IMR-90 (cell line): Measurements from ENCODE around the gene CASZ1.

Experiments
- POLR2A ChIP-seq: IDR thresholded peaks from 2 replicates; pipeline ENCODE4 v1.6.1; 2012; ENCODE audit warnings: mild to moderate bottlenecking, low read depth, low read length
- RAD21 ChIP-seq: IDR thresholded peaks from 2 replicates; pipeline ENCODE4 v1.6.1; 2012; ENCODE audit warnings: low read length, improper control_type of control experiment
- RCOR1 ChIP-seq: IDR thresholded peaks from 2 replicates; pipeline ENCODE4 v1.6.1; 2012; ENCODE audit warnings: mild to moderate bottlenecking, low read length, improper control_type of control experiment; ENCODE audit not compliant: insufficient replicate concordance
- SMC3 ChIP-seq: fragments of 150-350 bp; IDR thresholded peaks from 2 replicates; pipeline ENCODE4 v1.6.1; 2016; ENCODE audit warnings: low read depth, mild to moderate bottlenecking, antibody characterized with exemption, low read length, moderate library complexity
- TF ChIP-seq, protein P1 (sequence below): conservative IDR thresholded peaks from 2 replicates; pipeline ENCODE4 v1.5.1; 2012; ENCODE audit warnings: mild to moderate bottlenecking, low read depth, low read length, improper control_type of control experiment
- TF ChIP-seq, protein P2 (sequence below): fragments of 150-350 bp; IDR thresholded peaks from 2 replicates; pipeline ENCODE4 v1.6.1; 2017; ENCODE audit warnings: mild to moderate bottlenecking, antibody characterized with exemption, low read length, low read depth

DNA sequence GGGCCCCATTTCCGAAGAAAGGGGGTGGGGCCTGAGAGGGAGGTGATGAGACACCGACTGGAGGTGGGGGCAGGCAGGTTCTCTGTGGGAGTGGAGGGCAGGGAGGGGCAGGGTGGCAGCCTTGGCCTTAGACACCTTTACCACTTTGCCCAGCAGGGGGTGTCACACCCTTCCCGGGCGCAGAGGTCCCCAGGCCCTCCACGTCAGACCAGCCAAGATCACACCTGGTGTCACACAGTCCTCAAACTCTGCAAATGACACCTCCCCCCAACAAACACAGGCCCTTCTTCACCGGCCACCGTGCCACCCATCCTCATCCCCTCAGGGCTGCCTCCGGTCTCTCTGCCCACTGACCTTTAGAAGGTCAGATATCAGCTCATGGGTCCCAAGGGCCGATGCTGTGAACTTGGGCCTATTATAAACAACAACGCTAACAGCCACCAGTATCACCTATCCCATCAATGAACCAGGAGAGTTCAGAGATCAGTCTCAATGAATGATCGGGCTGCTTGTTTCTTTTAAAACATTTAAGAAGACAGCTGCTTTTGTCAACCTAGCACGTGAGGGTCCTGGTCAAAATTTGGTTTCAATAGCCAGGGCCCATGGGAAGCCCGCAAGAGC, 103.9 kb downstream of the CASZ1 start:
- TF ChIP-seq, protein P1, sequence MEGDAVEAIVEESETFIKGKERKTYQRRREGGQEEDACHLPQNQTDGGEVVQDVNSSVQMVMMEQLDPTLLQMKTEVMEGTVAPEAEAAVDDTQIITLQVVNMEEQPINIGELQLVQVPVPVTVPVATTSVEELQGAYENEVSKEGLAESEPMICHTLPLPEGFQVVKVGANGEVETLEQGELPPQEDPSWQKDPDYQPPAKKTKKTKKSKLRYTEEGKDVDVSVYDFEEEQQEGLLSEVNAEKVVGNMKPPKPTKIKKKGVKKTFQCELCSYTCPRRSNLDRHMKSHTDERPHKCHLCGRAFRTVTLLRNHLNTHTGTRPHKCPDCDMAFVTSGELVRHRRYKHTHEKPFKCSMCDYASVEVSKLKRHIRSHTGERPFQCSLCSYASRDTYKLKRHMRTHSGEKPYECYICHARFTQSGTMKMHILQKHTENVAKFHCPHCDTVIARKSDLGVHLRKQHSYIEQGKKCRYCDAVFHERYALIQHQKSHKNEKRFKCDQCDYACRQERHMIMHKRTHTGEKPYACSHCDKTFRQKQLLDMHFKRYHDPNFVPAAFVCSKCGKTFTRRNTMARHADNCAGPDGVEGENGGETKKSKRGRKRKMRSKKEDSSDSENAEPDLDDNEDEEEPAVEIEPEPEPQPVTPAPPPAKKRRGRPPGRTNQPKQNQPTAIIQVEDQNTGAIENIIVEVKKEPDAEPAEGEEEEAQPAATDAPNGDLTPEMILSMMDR = no peak
- no peak for TF ChIP-seq POLR2A
- TF ChIP-seq, protein P2, sequence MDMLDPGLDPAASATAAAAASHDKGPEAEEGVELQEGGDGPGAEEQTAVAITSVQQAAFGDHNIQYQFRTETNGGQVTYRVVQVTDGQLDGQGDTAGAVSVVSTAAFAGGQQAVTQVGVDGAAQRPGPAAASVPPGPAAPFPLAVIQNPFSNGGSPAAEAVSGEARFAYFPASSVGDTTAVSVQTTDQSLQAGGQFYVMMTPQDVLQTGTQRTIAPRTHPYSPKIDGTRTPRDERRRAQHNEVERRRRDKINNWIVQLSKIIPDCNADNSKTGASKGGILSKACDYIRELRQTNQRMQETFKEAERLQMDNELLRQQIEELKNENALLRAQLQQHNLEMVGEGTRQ = no peak
- no peak for TF ChIP-seq RCOR1
- no peak for TF ChIP-seq RAD21
- TF ChIP-seq SMC3 = no peak
